ENCODE data around the gene FRMD1.

The FRMD1 gene

GRCh38 chr6:168075216-168075615 is 3.8 kb downstream of the FRMD1 start:
- DNase-seq: no peak

- no peak for DNase-seq
Observed at GRCh38 chr6:168073937-168074730, 4.9 kb downstream of the FRMD1 start.

DNA sequence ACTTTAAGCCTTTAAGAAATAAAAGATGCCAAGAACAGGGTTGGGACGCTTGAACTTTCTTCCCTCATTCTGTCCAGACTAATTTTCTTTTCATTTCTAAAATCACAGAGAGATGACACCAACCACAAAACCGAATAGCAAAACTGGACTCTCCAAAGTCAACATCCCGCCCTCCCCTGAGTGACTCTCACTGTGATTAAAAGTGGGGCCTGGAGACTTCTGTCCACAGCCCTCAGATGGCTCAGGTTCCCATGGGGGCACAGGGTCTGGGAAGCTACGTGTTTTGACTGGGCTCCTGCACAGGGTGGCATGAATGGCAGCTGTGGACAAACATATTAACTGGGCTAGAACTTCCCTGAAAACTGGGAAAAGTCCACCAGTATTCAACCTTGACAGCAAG is 6.3 kb downstream of the FRMD1 start:
- no peak for DNase-seq

DNA sequence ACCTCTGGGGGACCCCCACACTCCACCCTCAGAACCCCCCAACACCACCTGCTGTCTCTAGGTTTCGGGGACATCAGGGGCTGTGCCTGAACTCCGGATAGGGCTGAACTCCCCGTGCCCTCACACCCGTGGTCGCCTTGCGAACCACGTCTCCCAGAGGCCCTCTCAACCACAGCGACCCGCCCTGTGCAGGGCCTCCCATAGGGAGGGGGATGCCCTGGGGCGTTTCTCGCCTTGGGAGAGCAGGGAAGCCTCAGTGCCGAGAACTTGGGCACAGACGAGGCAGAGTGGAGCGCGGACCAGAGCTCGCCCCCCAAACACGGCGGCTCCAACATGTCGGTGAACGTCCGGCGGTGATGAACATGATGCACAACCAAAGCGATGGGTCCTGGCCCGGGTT is 6.8 kb downstream of the FRMD1 start:
- no peak for DNase-seq

DNA sequence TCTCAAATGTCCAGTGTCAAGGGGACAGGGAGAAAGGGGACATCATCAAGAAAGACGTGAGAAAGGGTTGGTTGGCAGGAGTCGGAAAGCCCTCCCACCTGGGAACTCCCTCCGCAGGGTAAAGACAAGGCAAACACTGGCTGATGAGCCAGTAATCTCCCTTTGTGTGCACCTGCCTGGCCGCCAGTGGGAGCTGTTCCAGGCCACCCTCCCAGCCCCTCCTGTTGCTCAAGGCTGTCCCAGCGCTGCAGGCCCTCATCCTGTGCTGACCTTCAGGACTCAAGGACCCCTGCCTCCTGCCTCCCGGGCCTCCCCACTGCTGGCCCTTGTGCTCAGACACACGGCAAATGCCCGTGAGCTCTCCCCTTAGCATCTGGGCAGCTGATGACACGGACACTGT is 7.4 kb downstream of the FRMD1 start:
- DNase-seq: no peak

GRCh38 chr6:168070804-168071203 is 8.2 kb downstream of the FRMD1 start:
- no peak for DNase-seq

DNA sequence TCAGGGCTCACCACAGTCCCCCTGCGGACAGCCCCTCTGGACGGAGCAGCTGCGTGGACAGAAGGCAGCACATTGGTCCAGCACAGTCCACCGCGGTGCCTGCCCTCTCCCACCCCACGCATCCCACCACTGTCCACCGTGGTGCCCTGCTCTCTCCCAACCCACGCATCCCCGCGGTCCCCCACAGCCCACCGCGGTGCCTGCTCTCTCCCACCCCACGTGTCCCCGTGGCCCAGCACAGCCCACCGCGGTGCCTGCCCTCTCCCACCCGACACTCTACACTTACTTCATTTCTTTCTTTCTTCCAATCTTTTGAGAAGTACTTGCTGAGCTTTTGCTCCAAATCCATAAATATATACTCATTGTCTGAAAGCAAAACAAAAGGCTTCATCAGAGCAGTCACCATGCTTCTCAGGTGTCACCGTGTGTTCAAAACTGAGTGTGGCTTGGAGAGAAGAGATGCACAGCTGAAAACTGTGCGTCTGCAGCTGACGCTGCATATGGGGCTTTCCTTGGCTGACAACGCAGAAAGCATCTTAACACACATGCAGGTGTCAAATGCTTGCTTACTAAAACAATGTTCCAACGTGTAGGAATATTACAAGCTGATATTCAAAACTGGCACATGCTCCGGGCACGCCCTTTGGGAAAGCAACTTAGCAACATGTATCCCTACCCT is 11.8 kb downstream of the FRMD1 start:
- no peak for DNase-seq

DNA sequence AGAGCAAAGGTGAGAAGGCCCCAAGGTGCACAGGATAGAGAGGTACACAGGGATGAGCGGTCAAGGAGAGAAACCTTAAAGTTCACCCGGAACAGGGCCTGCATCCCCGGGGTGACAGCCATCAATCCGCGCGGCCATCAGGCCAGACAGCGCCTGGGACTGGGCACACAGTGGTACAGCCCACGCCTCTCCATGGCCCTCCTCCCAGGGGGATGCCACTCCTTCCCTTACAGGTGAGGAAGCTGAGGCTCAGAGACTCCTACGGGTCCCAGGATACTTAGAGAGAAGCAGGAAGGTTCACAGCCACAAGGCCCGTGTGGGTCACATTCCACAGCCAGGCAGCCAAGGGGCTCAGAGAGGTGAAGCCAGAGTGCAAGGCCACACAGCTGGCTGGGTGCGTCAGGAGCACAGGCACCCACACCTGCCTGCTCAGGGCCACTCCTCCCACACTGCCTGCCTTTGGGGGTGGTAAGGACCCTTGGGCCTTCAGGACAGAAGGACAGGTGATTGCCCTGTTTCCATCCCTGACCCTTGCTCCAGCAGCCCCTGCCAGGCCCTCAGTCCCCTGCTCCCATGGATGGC is 14.7 kb downstream of the FRMD1 start:
- DNase-seq: no peak

DNA sequence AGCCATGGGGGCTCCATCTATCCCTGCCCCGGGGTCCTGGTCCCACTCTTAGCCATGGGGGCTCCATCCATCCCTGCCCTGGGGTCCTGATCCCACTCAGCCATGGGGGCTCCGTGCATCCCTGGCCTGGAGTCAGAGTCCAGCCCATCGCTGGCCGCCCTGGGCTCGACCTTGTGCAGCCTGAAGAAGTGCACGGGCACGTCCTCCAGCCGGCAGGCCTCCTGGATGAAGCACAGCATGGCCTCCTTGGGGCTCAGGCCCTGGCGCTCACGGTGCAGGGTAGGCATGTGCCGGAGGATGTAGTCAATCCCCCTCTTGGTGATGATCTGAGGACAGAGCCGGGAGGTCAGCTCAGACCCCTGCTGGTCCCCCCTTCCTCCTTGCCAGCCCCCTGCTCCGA is 15.6 kb downstream of the FRMD1 start:
- DNase-seq: no peak

- DNase-seq: no peak
Observed at GRCh38 chr6:168062346-168063289, 16.4 kb downstream of the FRMD1 start.

DNA sequence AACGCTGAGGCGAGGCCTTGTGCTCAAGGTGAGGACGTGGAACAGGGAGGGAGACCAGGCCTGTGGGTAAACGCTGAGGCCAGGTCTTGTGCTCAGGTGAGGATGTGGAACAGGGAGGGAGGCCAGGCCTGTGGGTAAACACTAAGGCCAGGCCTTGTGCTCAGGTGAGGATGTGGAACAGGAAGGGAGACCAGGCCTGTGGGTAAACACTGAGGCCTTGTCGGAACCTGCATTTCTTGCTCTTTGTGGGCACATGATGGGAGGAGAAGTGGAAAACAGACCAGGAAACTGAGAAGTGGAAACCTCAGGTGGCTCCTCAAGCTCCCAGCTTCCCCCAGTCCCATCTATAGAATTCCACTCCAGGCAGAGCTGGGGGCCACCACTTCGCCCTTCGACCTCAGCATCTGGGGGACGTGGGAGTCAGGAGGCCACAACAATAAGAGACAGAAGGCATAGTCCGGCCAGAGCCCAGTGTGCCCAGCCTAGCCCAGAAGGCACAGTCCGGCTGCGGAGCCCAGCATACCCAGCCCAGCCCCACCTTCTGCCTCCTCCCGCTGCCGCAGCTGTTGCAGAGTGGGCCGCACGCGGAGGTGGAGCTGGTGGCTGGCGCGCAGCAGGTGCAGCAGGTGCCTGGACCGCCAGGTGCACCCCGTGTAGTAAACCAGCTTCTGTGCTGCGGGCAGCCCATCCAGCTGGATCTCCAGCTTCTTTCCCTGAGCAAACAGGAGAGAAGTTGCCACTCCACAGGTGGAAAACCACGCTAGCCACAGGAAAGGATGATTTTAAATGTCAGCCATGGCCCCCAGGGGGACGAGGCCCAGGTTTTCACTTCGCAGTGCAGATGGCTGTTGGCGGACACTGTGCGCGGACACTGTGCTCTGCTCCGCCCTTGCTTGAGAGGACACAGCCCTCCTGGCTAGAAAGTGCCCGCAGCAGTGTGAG is 17.5 kb downstream of the FRMD1 start:
- no peak for DNase-seq

- DNase-seq: no peak
Observed at GRCh38 chr6:168060521-168060931, 18.5 kb downstream of the FRMD1 start.

DNA sequence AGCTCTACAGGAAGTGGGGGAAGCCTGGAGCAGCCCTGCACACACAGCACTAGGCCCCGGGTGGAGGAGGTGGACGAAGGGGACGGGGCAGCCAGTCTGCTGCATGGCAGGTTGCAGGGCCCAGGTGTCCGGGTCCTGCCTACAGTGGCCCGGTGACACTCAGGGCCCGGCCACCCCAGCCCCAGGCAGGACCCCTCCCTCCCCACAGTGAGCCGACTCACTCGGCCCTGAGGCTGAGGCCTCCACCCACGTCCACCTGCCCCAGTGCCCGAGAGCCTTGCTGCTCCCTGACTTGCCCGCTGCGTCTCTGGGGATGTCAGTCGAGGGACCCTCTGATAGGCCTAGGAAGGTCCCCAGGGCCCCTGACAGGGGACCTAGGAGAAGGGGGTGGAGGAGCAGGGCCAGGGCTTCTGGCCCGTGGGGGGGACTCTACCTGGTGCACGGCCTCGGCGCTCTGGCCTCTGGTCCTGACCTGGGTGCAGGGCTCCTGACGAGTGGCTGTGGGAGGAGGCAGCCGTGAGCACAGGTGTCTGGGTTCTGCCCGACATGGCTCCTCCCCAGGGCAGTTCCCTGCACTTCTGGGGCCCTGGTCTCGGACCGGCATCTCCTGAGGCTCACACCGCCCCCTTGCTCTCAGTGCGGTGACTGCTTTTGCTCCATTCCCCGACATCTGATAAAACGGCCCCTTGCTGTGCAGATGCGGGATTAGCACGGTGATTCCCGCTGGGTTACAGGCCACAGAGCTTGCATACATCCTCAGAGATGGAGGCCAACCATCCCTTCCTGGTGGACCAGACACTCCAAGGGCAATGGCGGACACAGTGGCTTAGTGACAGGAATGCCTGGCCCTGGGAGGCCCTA is 20.1 kb downstream of the FRMD1 start:
- DNase-seq: no peak

DNA sequence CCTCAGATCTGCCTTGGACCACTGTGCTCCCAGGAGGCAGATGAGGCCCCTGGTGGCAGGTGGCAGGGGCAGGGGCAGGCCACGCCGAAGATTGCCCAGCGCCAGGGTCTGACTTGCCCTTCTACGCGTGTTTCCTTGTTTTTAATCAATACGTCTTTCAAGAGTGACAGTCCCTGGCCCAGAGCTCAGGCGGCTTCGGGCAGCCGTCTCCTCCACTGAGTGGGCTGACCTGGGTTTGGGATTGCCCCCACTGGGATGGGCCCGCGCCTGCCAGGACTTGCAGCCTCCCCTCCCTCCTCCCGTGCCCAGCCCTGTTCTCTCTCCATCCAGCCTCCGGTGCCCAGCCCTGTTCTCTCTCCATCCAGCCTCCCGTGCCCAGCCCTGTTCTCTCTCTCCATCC is 21.2 kb downstream of the FRMD1 start:
- no peak for DNase-seq

DNA sequence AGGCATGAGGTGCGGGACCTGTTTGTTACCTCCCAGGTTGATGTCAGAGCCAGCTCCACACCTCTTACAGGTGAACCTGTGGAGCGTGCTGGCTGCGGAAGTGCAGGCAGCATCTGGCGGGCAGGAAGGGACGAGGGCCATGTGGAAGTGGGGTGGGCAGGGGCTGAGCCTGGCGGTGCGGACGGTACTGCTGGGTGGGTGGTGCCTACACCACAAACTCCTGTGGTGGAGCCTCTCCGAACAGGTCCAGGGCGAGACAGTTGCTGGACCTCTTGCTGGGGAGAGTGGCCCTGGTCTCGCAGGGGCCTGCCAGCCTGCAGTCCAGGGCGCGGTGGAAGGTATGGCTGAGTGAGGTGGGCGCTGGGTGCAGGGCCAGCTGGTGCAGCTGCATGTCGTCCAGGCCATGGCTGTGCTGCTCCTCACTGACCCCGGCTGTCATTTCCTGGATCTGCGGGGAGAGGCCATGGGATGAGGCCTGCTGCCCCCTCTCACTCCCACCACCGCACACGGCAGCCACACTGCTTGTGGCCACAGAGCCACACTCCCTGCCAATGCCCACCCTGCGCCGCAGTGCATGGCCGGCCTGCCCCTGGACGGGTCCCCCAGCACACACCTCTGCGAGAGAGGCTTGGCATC is 22.0 kb downstream of the FRMD1 start:
- no peak for DNase-seq

GRCh38 chr6:168055696-168056489 is 23.1 kb downstream of the FRMD1 start:
- DNase-seq: no peak

DNA sequence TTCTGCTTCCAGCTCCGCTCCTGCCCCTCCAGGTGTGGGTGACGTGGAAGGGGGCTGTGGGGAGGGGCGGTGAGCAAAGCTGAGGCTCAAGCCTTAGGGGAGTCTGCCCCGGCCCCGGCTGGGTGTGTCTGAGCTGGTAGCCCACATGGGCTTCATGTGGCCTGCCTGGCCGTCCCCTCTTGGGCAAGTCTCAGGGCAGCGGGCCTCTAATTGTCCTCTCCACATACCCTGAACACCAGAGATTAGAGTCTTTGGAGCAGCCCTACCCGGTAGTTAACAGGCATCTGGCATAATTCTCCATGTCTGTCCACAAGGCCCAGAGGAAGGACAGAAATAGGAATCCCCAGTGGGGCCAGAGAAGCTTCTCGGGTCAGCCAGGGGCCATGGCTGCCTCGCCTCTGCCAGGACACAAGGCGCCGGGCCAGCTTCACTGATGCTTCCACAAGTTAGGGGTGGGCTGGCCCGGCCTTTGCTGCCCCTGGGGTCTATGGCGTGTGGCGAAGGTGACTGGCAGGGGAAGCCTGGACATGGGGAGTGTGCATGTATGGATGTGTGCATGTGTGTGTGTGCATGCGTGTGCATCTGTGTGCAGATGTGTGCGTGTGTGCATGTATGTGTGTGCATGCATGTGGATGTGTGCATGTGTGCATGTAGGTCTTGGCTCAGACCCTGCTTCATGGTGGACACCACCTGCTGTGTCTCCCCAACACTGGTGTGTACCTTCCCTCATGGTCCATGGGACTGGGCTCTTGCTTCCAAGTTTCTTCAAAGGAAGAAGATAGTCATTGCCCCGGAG is 24.0 kb downstream of the FRMD1 start:
- no peak for DNase-seq

DNA sequence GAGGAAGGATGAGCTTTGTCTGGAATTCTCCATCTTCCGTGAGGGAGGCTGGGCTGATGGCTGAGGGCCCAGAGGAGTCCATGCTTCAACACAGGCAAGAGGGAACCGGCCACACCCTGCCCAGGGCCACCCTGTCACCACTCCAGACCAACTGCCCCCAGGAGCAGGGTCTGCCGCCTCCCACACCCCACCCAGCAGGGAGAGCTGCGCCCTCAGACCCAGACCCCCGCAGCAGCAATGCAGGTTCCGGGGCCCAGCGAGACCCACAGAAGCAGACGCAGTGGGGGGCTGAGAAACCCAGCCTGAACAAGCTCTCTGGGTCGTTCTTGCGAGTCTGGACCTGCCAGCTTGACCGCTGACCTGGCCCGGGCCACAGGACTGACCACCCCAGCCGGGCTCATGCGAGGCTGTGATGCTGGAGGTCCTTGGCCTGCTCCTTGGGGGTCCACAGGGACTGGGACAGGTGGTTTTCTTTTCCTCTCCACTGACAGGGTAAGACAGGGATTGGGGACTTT is 25.0 kb downstream of the FRMD1 start:
- DNase-seq: no peak

Measured in NCI-H446 treated with DMSO at 0.1 percent for 48 hours (cell line).